Measurements from ENCODE around the gene CHEK2.
"Not testable (repeated sequence)": the region's sequence is repeated elsewhere in the genome, so short reads cannot be mapped to it uniquely, and the experiment has no call there.

CHEK2 gene

DNA sequence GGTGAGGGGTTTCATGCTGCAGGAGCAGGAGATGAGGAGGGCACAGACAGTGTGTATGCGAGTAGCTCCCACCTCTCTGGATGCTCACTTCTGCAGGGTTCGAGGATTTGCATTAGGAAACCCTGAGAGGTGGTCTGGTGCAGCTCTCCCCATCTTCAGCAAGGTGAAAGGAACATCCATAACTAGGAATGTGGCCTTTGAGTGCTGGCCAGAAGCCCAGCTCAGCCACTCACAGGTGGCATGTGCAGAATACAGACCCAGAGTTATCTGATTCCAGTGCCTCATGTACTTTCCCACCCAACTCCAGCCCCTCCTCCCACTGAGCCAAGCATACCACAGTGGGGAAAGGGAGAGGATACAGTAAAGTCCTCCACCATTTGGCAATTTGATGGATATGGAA, 51.8 kb downstream of the CHEK2 start:
- not testable (repeated sequence) for DNase-seq (ENCODE audit: low spot score)

DNA sequence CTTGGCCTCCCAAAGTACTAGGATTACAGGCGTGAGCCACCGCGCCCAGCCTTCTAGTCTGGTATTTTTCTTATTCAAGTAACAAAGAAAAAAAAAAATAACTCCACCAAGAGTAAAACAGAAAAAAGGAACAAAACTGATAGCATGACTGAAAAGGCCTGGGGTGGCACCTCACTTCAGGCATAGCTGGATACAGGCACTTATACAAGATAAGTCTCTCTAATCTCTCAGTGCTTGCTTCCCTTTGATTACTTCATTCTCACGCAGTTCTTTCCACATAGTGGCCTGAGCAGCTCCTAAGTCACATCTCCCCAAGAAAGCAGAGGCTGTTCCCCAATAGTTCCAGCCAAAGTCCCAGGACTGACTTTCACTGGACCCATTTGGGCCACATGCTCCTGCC, 58.7 kb downstream of the CHEK2 start:
- not testable (repeated sequence) for DNase-seq (ENCODE audit: low spot score)

DNA sequence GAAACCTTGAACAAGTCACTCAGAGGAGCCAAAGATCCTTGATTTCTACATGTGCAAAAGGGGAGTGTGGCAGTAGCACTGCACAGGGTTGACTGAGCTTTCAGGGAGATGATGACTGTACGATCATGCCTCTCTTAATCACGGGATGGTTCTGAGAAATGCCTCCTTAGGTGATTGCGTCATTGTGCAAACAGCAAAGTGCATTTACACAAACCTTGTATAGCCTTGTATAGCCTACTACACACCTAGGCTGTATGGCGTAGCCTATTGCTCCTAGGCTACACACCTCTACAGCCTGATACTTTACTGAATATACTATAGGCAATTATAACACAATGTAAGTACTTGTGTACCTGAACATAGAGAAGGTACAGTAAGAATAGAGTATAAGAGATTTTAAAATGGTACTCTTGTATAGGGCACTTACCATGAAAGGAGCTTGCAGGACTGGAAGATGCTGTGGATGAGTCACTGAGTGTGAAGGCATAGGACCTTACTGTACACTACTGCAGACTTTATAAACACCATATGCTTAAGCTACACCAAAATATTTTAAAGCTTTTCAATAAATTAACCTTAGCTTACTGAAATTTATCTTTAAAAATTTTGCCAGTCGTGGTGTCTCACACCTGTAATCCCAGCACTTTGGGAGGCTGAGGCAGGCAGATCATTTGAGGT, 60.7 kb downstream of the CHEK2 start:
- DNase-seq (ENCODE audit: low spot score): peak; percentile 41

DNA sequence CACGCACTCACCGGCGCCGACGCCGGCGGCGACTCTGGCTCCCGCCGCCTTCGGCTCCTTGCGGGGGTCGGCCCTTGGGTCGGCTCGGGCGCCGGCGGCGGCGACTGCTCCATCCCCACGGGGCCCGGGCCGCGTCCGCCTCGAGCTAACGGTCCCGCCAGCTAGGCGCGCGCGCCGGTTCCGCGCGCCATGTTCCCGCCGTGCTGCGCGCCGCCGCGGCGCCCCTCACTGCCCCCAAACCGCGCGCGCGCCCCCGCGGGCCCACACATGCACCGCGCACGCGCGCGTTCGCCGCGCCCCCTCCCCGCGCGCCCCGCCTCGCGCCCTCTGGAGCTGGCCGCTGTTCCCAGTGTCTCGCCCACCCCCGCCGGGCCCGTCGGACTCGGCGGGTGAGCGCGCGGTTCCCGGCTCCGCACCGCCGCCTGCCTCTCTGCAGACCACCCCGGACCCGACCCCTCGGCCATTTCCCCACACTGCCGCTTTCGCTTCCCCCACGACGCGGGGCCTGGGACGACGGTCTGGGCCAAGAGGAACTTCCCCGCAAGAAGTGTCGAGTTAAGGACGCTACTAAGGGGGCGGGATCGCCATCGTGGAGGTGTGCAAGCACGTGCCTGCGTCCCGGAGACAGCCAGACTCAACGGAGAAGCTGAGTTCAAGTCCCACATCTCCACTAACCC, 61.9 kb downstream of the CHEK2 start, which contains the start of gene TTC28:
Gene TTC28, minus strand, starts transcription at position 230 of the 677 bp plus-strand sequence. Its CDS starts 117 bp downstream, at position 113.
- DNase-seq (ENCODE audit: low spot score): peak; percentile 58

DNA sequence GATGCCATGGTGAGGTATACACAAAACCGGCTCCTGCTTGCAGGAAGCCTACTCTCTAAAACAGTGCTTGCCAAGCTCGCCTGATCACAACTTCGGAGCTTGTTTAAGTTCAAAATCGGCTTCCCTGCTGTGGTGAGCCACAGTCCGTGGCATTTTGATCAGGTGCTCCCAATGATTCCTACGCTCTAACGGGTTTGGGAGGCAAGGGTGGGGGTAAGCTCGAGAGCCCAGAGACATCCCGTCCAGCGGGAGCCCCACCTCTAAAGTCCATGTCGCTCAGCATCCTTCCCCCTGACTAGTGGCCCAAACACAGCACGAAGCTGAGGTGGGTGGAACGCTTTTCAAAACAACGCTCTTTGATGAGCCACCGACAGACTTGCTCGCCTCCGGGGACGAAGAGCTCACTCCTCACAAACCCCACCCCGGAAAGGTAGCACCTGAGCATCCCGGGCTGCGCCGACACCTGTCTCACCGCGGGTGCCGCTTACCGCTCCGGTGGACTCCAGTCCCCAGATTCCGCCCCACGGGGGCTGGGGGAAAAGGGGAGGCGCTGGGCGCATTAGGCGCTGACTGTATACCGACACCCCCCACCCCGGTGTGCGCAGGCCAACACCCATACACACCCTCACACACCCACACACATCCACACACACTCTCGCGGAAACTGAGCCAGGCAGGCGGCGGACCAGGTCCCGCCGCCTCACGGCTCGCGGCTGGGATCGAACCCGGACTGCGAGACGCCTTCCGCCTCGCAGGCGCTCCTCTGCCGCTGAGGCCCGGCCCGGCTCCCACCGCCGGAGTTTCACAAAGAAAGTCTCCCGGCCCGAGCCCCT, 62.6 kb downstream of the CHEK2 start:
- DNase-seq (ENCODE audit: low spot score): peak; percentile 26

DNA sequence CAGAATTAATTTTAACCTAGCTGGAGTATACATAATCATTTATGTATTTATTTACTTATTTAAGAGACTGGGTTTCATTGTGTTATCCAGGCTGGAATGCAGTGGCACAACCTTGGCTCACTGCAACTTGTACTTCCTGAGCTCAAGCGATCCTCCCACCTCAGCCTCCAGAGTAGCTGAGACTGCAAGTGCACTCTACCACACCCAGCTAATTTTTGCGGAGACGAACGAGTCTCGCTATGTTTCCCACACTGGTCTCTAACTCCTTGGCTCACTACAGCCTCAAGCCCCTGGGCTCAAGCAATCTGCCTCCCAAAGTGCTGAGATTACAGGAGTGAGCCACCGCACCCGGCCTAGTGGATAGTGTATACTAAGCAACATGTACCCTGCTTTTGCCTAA, 63.5 kb downstream of the CHEK2 start:
- not testable (repeated sequence) for DNase-seq (ENCODE audit: low spot score)

DNA sequence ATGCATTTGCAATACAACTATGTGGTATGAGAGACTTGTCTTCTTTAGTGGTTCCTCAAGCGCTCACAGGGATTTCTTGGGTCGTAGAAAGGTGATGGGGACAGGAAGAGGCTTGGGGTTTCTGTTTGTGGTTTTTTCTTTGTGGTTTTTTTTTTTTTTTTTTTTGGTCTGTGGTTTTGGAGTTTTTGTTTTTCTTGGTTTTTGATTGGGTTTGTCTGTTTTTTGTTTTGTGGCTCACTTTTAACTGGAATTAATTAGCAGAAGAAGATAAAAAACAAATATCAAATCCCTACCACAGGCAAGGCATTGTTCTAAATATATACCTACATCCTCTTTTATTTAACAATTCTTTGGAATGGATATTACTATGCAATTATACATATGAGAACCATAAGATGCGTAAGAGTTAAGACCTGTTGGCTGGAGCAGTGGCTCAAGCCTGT, 67.5 kb downstream of the CHEK2 start:
- DNase-seq (ENCODE audit: low spot score): peak; percentile 50

DNA sequence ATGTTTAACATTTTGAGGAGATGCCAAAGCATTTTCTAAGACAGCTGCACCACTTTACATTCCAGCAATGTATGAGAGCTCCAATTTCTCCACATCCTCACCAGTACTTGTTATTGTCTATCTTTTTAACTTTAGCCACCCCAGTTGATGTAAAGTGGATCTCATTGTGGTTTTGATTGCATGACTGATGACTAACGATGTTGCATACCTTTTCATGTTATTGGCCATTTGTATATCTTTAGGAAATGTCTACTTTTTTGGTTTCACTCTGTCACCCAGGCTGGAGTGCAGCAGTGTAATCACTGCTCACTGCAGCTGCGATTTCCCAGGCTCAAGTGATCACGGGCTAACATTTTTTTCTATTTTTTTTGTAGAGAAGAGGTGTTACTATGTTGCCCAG, 70.9 kb downstream of the CHEK2 start:
- DNase-seq (ENCODE audit: low spot score): no peak

DNA sequence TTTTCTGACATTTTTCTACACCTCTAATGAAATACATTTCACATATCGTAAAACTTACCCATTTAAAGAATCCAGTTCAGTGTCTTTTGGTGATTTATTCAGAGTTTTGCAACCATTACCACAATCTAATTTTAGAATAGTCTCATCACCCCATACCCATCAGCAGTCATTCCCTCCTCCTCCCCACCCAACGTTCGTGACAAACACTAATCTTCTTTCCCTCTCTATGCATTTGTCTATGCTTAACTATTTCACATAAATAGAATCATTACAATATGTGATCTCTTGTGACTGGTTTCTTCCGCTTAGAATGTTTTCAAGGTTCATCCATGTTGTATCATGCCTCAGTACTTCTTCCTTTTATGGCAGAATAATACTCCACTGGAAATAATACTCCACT, 71.5 kb downstream of the CHEK2 start:
- DNase-seq (ENCODE audit: low spot score): no peak

DNA sequence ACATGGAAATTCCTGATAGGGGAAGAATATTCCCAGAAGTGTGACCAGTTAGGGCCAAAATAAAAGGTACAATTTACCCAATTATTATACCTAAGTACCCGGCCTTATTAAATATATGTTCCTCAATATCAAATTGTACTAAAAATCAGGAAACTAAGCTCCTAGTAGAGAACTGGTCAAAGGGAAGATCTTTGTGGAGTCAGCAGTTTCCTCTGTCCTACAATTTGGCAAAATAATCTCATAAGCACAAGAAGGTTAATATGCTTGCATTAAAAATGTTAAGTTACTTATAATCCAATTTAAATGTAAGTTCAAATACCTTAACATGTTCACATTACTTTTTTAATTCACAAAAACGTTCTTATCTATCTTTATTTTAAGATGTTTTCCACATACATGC, 72.2 kb downstream of the CHEK2 start:
- DNase-seq (ENCODE audit: low spot score): no peak

DNA sequence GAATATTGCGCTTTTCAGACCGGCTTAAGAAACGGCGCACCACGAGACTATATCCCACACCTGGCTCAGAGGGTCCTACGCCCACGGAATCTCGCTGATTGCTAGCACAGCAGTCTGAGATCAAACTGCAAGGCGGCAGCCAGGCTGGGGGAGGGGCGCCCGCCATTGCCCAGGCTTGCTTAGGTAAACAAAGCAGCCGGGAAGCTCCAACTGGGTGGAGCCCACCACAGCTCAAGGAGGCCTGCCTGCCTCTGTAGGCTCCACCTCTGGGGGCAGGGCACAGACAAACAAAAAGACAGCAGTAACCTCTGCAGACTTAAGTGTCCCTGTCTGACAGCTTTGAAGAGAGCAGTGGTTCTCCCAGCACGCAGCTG, 78.1 kb downstream of the CHEK2 start:
- DNase-seq (ENCODE audit: low spot score): not testable (repeated sequence)

DNA sequence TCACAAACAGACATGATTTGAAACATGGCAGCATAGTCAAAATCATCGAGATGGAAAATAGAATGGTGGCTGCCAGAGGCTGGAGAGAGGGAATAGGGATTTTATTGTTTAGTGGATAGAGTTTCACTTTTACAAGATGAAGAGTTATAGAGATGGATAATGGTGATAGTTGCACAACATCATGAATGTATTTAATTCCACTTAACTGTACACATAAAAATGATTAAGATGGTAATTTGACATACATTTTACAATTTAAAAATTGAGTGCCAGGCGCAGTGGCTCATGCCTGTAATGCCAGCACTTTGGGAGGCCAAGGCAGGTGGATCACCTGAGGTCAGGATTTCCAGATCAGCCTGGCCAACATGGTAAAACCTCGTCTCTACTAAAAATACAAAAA, 83.2 kb downstream of the CHEK2 start:
- no peak for DNase-seq (ENCODE audit: low spot score)

DNA sequence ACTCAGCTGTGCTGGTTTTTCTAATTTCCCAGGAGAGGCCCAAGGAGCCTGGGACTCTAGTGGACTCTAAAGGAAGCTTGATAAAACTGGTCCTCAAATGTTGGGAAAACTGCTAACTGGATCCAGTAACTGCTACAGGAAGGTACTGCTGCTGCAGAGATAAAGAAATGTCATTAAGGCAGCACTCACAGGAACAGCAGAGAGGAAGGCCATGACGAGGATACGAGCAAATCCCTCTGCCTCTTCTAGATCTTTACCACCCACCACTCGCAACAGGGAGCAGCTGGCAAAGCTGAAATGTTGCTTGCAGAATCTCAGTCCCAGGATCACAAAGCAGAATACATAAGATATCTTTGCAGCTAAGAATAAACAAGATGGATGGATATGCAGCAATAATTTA, 85.4 kb downstream of the CHEK2 start:
- DNase-seq (ENCODE audit: low spot score): no peak

DNA sequence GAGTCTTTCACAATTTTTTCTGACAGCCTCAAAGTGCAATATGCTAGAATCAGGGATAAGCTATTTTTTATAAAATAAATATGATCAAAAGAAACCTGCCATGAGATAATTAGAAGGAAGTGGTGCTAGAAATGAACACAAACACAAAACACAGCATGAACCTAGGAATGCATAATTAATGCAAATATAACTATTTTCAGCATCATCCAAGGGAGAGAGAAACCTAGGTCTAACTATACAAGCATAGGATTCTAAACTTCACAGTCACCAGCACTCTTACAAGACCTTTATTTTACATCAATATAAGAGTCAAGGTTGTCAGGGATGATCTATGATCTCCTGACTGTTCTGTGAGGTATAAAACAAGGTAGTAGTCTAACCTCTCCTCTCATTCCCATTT, 91.2 kb downstream of the CHEK2 start:
- no peak for DNase-seq (ENCODE audit: low spot score)

DNA sequence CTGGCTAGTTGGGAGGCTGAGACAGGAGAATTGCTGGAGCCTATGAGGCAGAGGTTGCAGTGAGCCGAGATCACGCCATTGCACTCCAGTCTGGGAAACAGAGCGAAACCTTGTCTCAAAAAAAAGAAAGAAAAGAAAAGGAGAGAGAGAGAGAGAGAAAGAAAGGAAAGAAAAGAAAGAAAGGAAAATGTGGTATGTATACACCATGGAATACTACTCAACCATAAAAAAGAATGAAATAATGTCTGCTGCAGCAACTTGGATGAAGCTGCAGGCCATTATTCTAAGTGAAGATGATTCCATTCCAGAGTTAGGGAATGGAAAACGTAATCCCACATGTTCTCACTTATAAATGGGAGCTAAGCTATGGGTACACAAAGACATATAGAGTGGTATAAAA, 92.8 kb downstream of the CHEK2 start:
- DNase-seq (ENCODE audit: low spot score): no peak

DNA sequence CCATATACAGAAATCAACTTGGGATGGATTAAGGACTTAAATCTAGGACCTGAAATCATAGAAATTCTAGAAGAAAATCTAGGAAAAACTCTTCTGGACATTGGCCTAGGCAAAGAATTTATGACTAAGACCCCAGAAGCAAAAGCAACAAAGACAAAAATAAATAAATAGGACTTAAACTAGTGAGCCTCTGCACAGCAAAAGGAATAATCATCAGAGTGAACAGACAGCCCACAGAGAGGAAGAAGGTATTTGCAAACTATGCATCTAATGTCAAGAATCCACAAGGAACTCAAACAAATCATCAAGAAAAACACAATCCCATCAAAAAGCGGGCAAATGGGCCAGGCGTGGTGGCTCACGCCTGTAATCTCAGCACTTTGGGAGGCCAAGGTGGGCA, 94.4 kb downstream of the CHEK2 start:
- no peak for DNase-seq (ENCODE audit: low spot score)

DNA sequence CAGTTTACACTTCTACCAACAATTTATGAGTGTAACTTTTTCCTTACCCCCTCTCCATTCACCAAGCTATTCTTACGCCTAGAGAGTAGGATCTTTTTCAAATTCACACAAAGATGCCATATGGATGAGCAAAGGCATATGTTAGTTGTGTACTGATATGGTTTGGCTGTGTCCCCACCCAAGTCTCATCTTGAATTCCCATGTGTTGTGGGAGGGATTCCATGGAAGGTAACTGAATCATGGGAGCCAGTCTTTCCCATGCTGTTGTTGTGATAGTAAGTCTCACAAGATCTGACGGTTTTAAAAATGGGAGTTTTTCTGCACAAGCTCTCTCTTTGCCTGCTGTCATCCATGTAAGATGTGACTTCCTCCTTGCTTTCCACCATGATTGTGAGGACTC, 102.3 kb downstream of the CHEK2 start:
- DNase-seq (ENCODE audit: low spot score): no peak

All from kidney tubule cell (primary cell).